Measurements from ENCODE around the gene ROBO2. TPM values are rescaled to one million over a fixed set of nuclear protein-coding genes. Genes with fewer than 3 reads are reported as not detected.

Gene ROBO2
- total RNA-seq, 2 donors from 2014 or later, result not detected

GRCh38 chr3:77244981-77245380 is 205.1 kb downstream of the ROBO2 start:
- no peak overlapping the region for H3K27ac Mint-ChIP-seq
- peaks cover 1 to 3% of the 10 kb centered on the region in 2 donors for H3K36me3 Mint-ChIP-seq (ENCODE audit: insufficient read depth in 2 of 2)
- H3K4me3 Mint-ChIP-seq, result no peak overlapping the region
- H3K9me3 Mint-ChIP-seq, result peaks cover 2 to 8% of the 10 kb centered on the region in 2 donors
- H3K4me1 Mint-ChIP-seq (ENCODE audit: low read depth), result no peaks in the 10 kb centered on the region
- H3K27me3 Mint-ChIP-seq (ENCODE audit: low read depth), result no peaks in the 10 kb centered on the region
- ATAC-seq (replicated peaks in 1 of 2), result no peak
- DNase-seq, result no peak

- no peak overlapping the region for H3K27ac Mint-ChIP-seq
Observed at GRCh38 chr3:77247061-77247460, 207.2 kb downstream of the ROBO2 start.

GRCh38 chr3:77247817-77248216 is 207.9 kb downstream of the ROBO2 start:
- no peaks in the 10 kb centered on the region for H3K4me1 Mint-ChIP-seq (ENCODE audit: low read depth)
- DNase-seq (no peak), ATAC-seq (replicated peaks in 1 of 2) (no peak)
- H3K36me3 Mint-ChIP-seq (ENCODE audit: insufficient read depth in 2 of 2), result peaks cover 1 to 3% of the 10 kb centered on the region in 2 donors
- H3K27me3 Mint-ChIP-seq (ENCODE audit: low read depth), result no peaks in the 10 kb centered on the region
- peaks cover 2 to 12% of the 10 kb centered on the region in 2 donors for H3K9me3 Mint-ChIP-seq
- no peak overlapping the region for H3K27ac Mint-ChIP-seq
- no peak overlapping the region for H3K4me3 Mint-ChIP-seq

More at GRCh38 chr3:77247061-77247460, 207.2 kb downstream of the ROBO2 start:
- Mint-ChIP-seq H3K4me3 (no peak overlapping the region), H3K9me3 (peaks cover 2 to 13% of the 10 kb centered on the region in 2 donors), H3K4me1 (ENCODE audit: low read depth) (no peaks in the 10 kb centered on the region), H3K36me3 (ENCODE audit: insufficient read depth in 2 of 2) (peaks cover 1 to 3% of the 10 kb centered on the region in 2 donors), H3K27me3 (ENCODE audit: low read depth) (no peaks in the 10 kb centered on the region)
- no peak for ATAC-seq (replicated peaks in 1 of 2)
- no peak for DNase-seq

GRCh38 chr3:77248420-77248819 is 208.5 kb downstream of the ROBO2 start:
- H3K27ac Mint-ChIP-seq, result no peak overlapping the region
- H3K36me3 Mint-ChIP-seq (ENCODE audit: insufficient read depth in 2 of 2), result peaks cover 1 to 3% of the 10 kb centered on the region in 2 donors
- H3K9me3 Mint-ChIP-seq, result peaks cover 2 to 11% of the 10 kb centered on the region in 2 donors
- no peak for ATAC-seq (replicated peaks in 1 of 2)
- DNase-seq, result no peak
- no peaks in the 10 kb centered on the region for H3K4me1 Mint-ChIP-seq (ENCODE audit: low read depth)
- no peaks in the 10 kb centered on the region for H3K27me3 Mint-ChIP-seq (ENCODE audit: low read depth)
- no peak overlapping the region for H3K4me3 Mint-ChIP-seq

GRCh38 chr3:77251136-77251535 is 211.2 kb downstream of the ROBO2 start:
- H3K27me3 Mint-ChIP-seq (ENCODE audit: low read depth), result no peaks in the 10 kb centered on the region
- ATAC-seq (replicated peaks in 1 of 2), result no peak
- H3K4me1 Mint-ChIP-seq (ENCODE audit: low read depth), result no peaks in the 10 kb centered on the region
- H3K4me3 Mint-ChIP-seq, result no peak overlapping the region
- no peak overlapping the region for H3K27ac Mint-ChIP-seq
- DNase-seq, result no peak
- peaks cover 0 to 8% of the 10 kb centered on the region in 2 donors for H3K9me3 Mint-ChIP-seq
- H3K36me3 Mint-ChIP-seq (ENCODE audit: insufficient read depth in 2 of 2), result no peaks in the 10 kb centered on the region

GRCh38 chr3:77254967-77255831 is 215.3 kb downstream of the ROBO2 start:
- no peaks in the 10 kb centered on the region for H3K27me3 Mint-ChIP-seq (ENCODE audit: low read depth)
- peaks cover 4% of the 10 kb centered on the region in 2 donors for H3K9me3 Mint-ChIP-seq
- no peaks in the 10 kb centered on the region for H3K36me3 Mint-ChIP-seq (ENCODE audit: insufficient read depth in 2 of 2)
- ATAC-seq (replicated peaks in 1 of 2), result no peak
- no peaks in the 10 kb centered on the region for H3K4me1 Mint-ChIP-seq (ENCODE audit: low read depth)
- DNase-seq, result peak in 1 of 2 donors; percentile 9
- H3K27ac Mint-ChIP-seq, result no peak overlapping the region
- no peak overlapping the region for H3K4me3 Mint-ChIP-seq

GRCh38 chr3:77256584-77257503 is 216.9 kb downstream of the ROBO2 start:
- Mint-ChIP-seq H3K9me3 (peaks cover 6 to 7% of the 10 kb centered on the region in 2 donors), H3K4me3 (no peak overlapping the region), H3K27me3 (ENCODE audit: low read depth) (no peaks in the 10 kb centered on the region), H3K36me3 (ENCODE audit: insufficient read depth in 2 of 2) (no peaks in the 10 kb centered on the region), H3K4me1 (ENCODE audit: low read depth) (no peaks in the 10 kb centered on the region), H3K27ac (no peak overlapping the region)
- ATAC-seq (replicated peaks in 1 of 2) (no peak), DNase-seq (no peak)

GRCh38 chr3:77259694-77260093 is 219.8 kb downstream of the ROBO2 start:
- H3K27ac Mint-ChIP-seq, result no peak overlapping the region
- H3K4me1 Mint-ChIP-seq (ENCODE audit: low read depth), result no peaks in the 10 kb centered on the region
- H3K27me3 Mint-ChIP-seq (ENCODE audit: low read depth), result no peaks in the 10 kb centered on the region
- H3K9me3 Mint-ChIP-seq, result peaks cover 7 to 11% of the 10 kb centered on the region in 2 donors
- no peaks in the 10 kb centered on the region for H3K36me3 Mint-ChIP-seq (ENCODE audit: insufficient read depth in 2 of 2)
- DNase-seq, result no peak
- no peak overlapping the region for H3K4me3 Mint-ChIP-seq
- ATAC-seq (replicated peaks in 1 of 2), result no peak

GRCh38 chr3:77262361-77262760 is 222.5 kb downstream of the ROBO2 start:
- Mint-ChIP-seq H3K36me3 (ENCODE audit: insufficient read depth in 2 of 2) (no peaks in the 10 kb centered on the region), H3K9me3 (peaks cover 10 to 15% of the 10 kb centered on the region in 2 donors), H3K27ac (no peak overlapping the region)

GRCh38 chr3:77267589-77267988 is 227.7 kb downstream of the ROBO2 start:
- no peak overlapping the region for H3K27ac Mint-ChIP-seq
- no peaks in the 10 kb centered on the region for H3K4me1 Mint-ChIP-seq (ENCODE audit: low read depth)
- H3K9me3 Mint-ChIP-seq, result peaks cover 6 to 11% of the 10 kb centered on the region in 2 donors
- no peak overlapping the region for H3K4me3 Mint-ChIP-seq
- DNase-seq (no peak), ATAC-seq (replicated peaks in 1 of 2) (no peak)
- H3K36me3 Mint-ChIP-seq (ENCODE audit: insufficient read depth in 2 of 2), result no peaks in the 10 kb centered on the region
- no peaks in the 10 kb centered on the region for H3K27me3 Mint-ChIP-seq (ENCODE audit: low read depth)

More at GRCh38 chr3:77262361-77262760, 222.5 kb downstream of the ROBO2 start:
- DNase-seq (no peak), ATAC-seq (replicated peaks in 1 of 2) (no peak)
- H3K4me3 Mint-ChIP-seq, result no peak overlapping the region
- no peaks in the 10 kb centered on the region for H3K27me3 Mint-ChIP-seq (ENCODE audit: low read depth)
- no peaks in the 10 kb centered on the region for H3K4me1 Mint-ChIP-seq (ENCODE audit: low read depth)

- Mint-ChIP-seq H3K9me3 (peaks cover 4% of the 10 kb centered on the region in 2 donors), H3K36me3 (ENCODE audit: insufficient read depth in 2 of 2) (no peaks in the 10 kb centered on the region), H3K4me3 (no peak overlapping the region), H3K4me1 (ENCODE audit: low read depth) (no peaks in the 10 kb centered on the region), H3K27me3 (ENCODE audit: low read depth) (no peaks in the 10 kb centered on the region), H3K27ac (no peak overlapping the region)
- ATAC-seq (replicated peaks in 1 of 2) (no peak), DNase-seq (no peak)
Observed at GRCh38 chr3:77271306-77271705, 231.4 kb downstream of the ROBO2 start.

- peaks cover 1 to 2% of the 10 kb centered on the region in 2 donors for H3K9me3 Mint-ChIP-seq
- H3K4me3 Mint-ChIP-seq, result no peak overlapping the region
- no peaks in the 10 kb centered on the region for H3K27me3 Mint-ChIP-seq (ENCODE audit: low read depth)
- no peak overlapping the region for H3K27ac Mint-ChIP-seq
- DNase-seq (no peak), ATAC-seq (replicated peaks in 1 of 2) (no peak)
- no peaks in the 10 kb centered on the region for H3K36me3 Mint-ChIP-seq (ENCODE audit: insufficient read depth in 2 of 2)
- H3K4me1 Mint-ChIP-seq (ENCODE audit: low read depth), result no peaks in the 10 kb centered on the region
Observed at GRCh38 chr3:77271711-77272110, 231.8 kb downstream of the ROBO2 start.

GRCh38 chr3:77279276-77279675 is 239.4 kb downstream of the ROBO2 start:
- no peak for DNase-seq

More at GRCh38 chr3:77279276-77279675, 239.4 kb downstream of the ROBO2 start:
- H3K9me3 Mint-ChIP-seq, result peaks cover 4 to 8% of the 10 kb centered on the region in 2 donors
- no peaks in the 10 kb centered on the region for H3K27me3 Mint-ChIP-seq (ENCODE audit: low read depth)
- no peak overlapping the region for H3K4me3 Mint-ChIP-seq
- H3K4me1 Mint-ChIP-seq (ENCODE audit: low read depth), result no peaks in the 10 kb centered on the region
- ATAC-seq (replicated peaks in 1 of 2), result no peak
- peaks cover 1 to 2% of the 10 kb centered on the region in 2 donors for H3K36me3 Mint-ChIP-seq (ENCODE audit: insufficient read depth in 2 of 2)
- H3K27ac Mint-ChIP-seq, result no peak overlapping the region

Measured in activated T-cell treated with anti-CD3 and anti-CD28 coated beads, Interleukin-2, amount 50 U/mL, for 72 hours (primary cell).